Smooth muscle cell (in vitro differentiated cells): Measurements from ENCODE around the gene RAB10. TPM values are rescaled to one million over a fixed set of nuclear protein-coding genes. Genes with fewer than 3 reads are reported as not detected.

Source experiments
- DNase-seq: peaks from one replicate; lab custom pipeline; 2025; ENCODE audit not compliant: unreplicated experiment; lab: John Stamatoyannopoulos, UW
- H2AFZ ChIP-seq: fragments of 200-600 bp; sonication (generic); 2 replicates; pipeline ENCODE4 v1.6.0; 2016; ENCODE audit warnings: antibody characterized with exemption, low read depth, mild to moderate bottlenecking
- H3F3A ChIP-seq: fragments of 200-600 bp; sonication (generic); 2 replicates; pipeline ENCODE4 v1.6.0; 2017; ENCODE audit warnings: antibody characterized with exemption, low read depth
- H3K27ac ChIP-seq: fragments of 200-600 bp; sonication (generic); 2 replicates; pipeline ENCODE4 v1.5.1; 2016; ENCODE audit warnings: low read depth, mild to moderate bottlenecking
- H3K27me3 ChIP-seq: fragments of 200-600 bp; sonication (generic); 2 replicates; pipeline ENCODE4 v1.6.1; 2016; ENCODE audit warnings: low read depth, mild to moderate bottlenecking
- H3K36me3 ChIP-seq: fragments of 200-600 bp; sonication (generic); 2 replicates; pipeline ENCODE4 v1.5.1; 2016; ENCODE audit warnings: low read depth
- H3K4me1 ChIP-seq: fragments of 200-600 bp; sonication (generic); 2 replicates; pipeline ENCODE4 v1.5.1; 2016; ENCODE audit warnings: low read depth
- H3K4me2 ChIP-seq: fragments of 200-600 bp; sonication (generic); 2 replicates; pipeline ENCODE4 v1.6.0; 2016; ENCODE audit warnings: mild to moderate bottlenecking
- H3K4me3 ChIP-seq: fragments of 200-600 bp; sonication (generic); 2 replicates; pipeline ENCODE4 v1.5.1; 2016; ENCODE audit warnings: mild to moderate bottlenecking
- H3K79me2 ChIP-seq: fragments of 200-600 bp; sonication (generic); 2 replicates; pipeline ENCODE4 v1.6.0; 2016; ENCODE audit warnings: low read depth, mild to moderate bottlenecking
- H3K9ac ChIP-seq: fragments of 200-600 bp; sonication (generic); 2 replicates; pipeline ENCODE4 v1.6.0; 2016; ENCODE audit warnings: low read depth
- H3K9me3 ChIP-seq: fragments of 200-600 bp; sonication (generic); replicated peaks from 2 replicates; pipeline ENCODE4 v1.5.1; 2016; ENCODE audit warnings: low read depth
- H4K20me1 ChIP-seq: fragments of 200-600 bp; sonication (generic); 2 replicates; pipeline ENCODE4 v1.6.0; 2016; ENCODE audit warnings: low read depth
- WGBS: methylation state at CpG from one replicate; pipeline ENCODE4 v1.1.7; 2016; ENCODE audit warnings: low lambda C conversion rate; 5-methylcytosine and 5-hydroxymethylcytosine counted together
- polyA plus RNA-seq: library from polyadenylated mRNA; unstranded; fragments of >200 nt; fragmentation: Nextera tagmentation; extraction: Ambion mirVana; gene quantifications from 2 replicates; pipeline ENCODE4 v1.2.1, GENCODE V29; 2016
- total RNA-seq: library from RNA; depleted of rRNA; stranded (reverse); fragments of >200 nt; gene quantifications from 2 replicates; pipeline ENCODE4 v1.2.3, GENCODE V29; 2014
- TF ChIP-seq, protein P1 (sequence below): fragments of 200-600 bp; sonication (generic); IDR thresholded peaks from 2 replicates; pipeline ENCODE4 v1.5.1; 2017; ENCODE audit warnings: borderline replicate concordance, mild to moderate bottlenecking, antibody characterized with exemption; ENCODE audit not compliant: insufficient read depth, poor library complexity, severe bottlenecking

The RAB10 gene
- total and polyA plus RNA-seq, 2 experiments from 2014 or later = 101 to 149 TPM

DNA sequence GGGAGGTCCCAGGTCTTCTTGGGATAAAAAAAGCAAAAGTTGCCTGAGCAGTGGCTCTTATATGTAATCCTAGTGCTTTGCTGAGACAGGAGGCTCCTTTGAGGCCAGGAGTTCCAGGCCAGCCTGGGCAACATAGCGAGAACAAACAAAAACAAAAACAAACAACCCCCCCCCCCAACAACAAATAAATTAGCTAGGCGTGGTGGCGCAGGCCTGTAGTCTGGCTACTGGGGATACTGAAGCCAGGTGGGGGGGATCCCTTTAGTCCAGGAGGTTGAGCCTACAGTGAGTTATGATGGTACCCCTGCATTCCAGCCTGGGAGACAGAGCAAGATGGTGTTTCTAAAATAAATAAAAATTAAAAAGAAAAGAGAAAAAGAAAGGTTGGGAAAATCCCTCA is 144.4 kb downstream of the RAB10 start:
- Histone ChIP-seq H2AFZ (no peak overlapping the region), H3K9ac (no peak overlapping the region), H3K4me2 (peak overlapping the region; percentile 96), H3K36me3 (no peaks in the 10 kb centered on the region), H3K9me3 (no peaks in the 10 kb centered on the region), H3K79me2 (no peaks in the 10 kb centered on the region), H3K4me3 (peak overlapping the region; percentile 60), H4K20me1 (no peaks in the 10 kb centered on the region), H3K27me3 (peaks cover 14% of the 10 kb centered on the region), H3K4me1 (peaks cover 5% of the 10 kb centered on the region), H3K27ac (no peak overlapping the region), H3F3A (no peaks in the 10 kb centered on the region)
- TF ChIP-seq, protein P1, sequence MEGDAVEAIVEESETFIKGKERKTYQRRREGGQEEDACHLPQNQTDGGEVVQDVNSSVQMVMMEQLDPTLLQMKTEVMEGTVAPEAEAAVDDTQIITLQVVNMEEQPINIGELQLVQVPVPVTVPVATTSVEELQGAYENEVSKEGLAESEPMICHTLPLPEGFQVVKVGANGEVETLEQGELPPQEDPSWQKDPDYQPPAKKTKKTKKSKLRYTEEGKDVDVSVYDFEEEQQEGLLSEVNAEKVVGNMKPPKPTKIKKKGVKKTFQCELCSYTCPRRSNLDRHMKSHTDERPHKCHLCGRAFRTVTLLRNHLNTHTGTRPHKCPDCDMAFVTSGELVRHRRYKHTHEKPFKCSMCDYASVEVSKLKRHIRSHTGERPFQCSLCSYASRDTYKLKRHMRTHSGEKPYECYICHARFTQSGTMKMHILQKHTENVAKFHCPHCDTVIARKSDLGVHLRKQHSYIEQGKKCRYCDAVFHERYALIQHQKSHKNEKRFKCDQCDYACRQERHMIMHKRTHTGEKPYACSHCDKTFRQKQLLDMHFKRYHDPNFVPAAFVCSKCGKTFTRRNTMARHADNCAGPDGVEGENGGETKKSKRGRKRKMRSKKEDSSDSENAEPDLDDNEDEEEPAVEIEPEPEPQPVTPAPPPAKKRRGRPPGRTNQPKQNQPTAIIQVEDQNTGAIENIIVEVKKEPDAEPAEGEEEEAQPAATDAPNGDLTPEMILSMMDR = no peak
- 83% methylated on average over 3 of the region's 3 CpGs for WGBS
- DNase-seq = no peak

DNA sequence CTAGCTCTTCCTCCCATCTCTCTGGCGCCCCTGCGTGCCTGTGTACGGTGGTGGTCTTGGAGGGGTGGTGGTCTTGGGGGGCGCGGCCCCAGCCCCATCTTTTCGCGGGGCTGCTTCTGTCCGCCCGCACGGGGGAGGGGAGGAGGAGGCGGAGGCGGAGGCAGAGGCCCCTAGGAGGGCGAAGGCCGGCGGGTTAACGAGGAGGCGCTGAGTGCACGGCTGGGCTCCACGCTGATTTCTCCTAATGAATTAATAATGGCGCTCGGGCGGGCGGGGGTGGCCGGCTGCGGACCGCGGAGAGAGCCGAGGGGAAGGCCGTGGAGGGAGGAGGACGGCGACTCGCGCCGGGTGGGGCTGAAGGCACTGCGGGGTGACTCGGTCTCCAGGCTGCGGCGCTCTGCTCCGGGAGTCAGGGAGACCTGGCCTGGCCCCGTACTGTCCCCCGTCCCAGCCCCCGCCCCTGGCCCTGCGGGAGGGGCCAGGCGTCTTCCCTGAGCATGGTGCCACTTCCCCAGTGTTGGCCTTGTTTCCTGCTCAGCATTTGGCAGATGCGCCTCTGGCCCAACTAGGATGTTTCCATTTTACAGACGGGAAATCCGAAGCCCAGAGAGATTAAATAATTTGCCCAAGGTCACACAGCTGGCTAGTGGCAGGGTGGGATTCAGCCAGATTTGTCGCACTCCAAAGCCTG is 145.0 kb downstream of the RAB10 start:
- Histone ChIP-seq H4K20me1 (no peaks in the 10 kb centered on the region), H3K4me3 (peak overlapping the region; percentile 60), H3K9me3 (no peaks in the 10 kb centered on the region), H3F3A (no peaks in the 10 kb centered on the region), H3K27ac (no peak overlapping the region), H3K9ac (no peak overlapping the region), H3K4me2 (peak overlapping the region; percentile 96), H3K36me3 (no peaks in the 10 kb centered on the region), H2AFZ (peak overlapping the region; percentile 88), H3K27me3 (peaks cover 8% of the 10 kb centered on the region), H3K79me2 (no peaks in the 10 kb centered on the region), H3K4me1 (peaks cover 5% of the 10 kb centered on the region)
- TF ChIP-seq, protein P1 = no peak
- WGBS = 6% methylated on average over 12 of the region's 48 CpGs
- no peak for DNase-seq

DNA sequence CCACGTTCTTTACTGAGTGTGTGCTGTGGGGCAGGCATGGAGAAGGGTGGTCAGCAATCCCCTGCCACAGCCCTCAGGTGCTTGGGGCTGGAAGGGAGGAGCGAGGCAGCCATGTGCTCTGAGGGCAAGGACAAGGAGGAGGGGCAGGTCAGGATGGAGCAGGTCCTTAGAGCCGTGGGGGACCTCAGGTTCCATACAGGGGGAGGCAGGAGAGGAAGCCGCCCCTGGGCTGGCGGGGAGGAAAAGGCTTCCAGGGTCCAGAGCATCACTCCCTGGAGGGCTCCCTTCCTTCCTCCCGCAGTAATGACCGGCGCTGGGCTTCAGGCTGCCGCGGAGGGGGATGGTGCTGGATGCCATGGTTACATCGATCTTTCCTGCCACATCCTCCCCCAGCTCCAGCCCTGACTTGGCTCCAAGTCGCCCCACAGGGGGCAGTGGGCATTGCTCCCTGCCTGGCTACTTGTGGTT is 145.6 kb downstream of the RAB10 start:
- Histone ChIP-seq H3K4me2 (peak overlapping the region; percentile 96), H3K27me3 (peaks cover 2% of the 10 kb centered on the region)

More for the DNA sequence above, 145.6 kb downstream of the RAB10 start:
- H3K9ac ChIP-seq = no peak overlapping the region
- no peaks in the 10 kb centered on the region for H3K9me3 ChIP-seq
- no peaks in the 10 kb centered on the region for H3K36me3 ChIP-seq
- TF ChIP-seq, protein P1 = no peak
- no peaks in the 10 kb centered on the region for H3F3A ChIP-seq
- peak overlapping the region; percentile 88 for H2AFZ ChIP-seq
- H3K79me2 ChIP-seq = no peaks in the 10 kb centered on the region
- no peak for DNase-seq
- H3K4me1 ChIP-seq = peaks cover 5% of the 10 kb centered on the region
- no peaks in the 10 kb centered on the region for H4K20me1 ChIP-seq
- no peak overlapping the region for H3K27ac ChIP-seq
- H3K4me3 ChIP-seq = peak overlapping the region; percentile 60
- WGBS = 24% methylated on average over 11 of the region's 12 CpGs
